PFSK-1 (cell line): ENCODE measurements around the gene PADI1.

Source experiments
- FOXP2 ChIP-seq: optimal IDR thresholded peaks from 2 replicates; pipeline ENCODE3; 2011; ENCODE audit warnings: borderline replicate concordance, control low read depth, inconsistent platforms; ENCODE audit not compliant: insufficient read depth; ENCODE audit errors: extremely low read length, extremely low read depth
- POLR2AphosphoS5 ChIP-seq: IDR thresholded peaks from 2 replicates; pipeline ENCODE4 v1.6.1; 2012; ENCODE audit warnings: low read depth, mild to moderate bottlenecking, control low read depth, low read length, moderate library complexity
- REST ChIP-seq, 2 experiments: IDR thresholded peaks; 2 replicates each; pipeline versions ENCODE4 v1.6.1 to v1.8.0; 2011 to 2012; ENCODE audit warnings: low read depth in 2 of 2, low read length in 2 of 2, control low read depth in 1 of 2, inconsistent platforms in 1 of 2, mild to moderate bottlenecking in 1 of 2, moderate library complexity in 1 of 2; ENCODE audit not compliant: insufficient read depth in 1 of 2
- SIN3A ChIP-seq: IDR thresholded peaks from 2 replicates; pipeline ENCODE4 v1.6.1; 2012; ENCODE audit warnings: mild to moderate bottlenecking, low read length, moderate library complexity, borderline replicate concordance; ENCODE audit not compliant: insufficient read depth
- TAF1 ChIP-seq: IDR thresholded peaks from 2 replicates; pipeline ENCODE4 v1.6.1; 2012; ENCODE audit warnings: low read length, control low read depth, borderline replicate concordance; ENCODE audit not compliant: insufficient read depth

PADI1 gene

DNA sequence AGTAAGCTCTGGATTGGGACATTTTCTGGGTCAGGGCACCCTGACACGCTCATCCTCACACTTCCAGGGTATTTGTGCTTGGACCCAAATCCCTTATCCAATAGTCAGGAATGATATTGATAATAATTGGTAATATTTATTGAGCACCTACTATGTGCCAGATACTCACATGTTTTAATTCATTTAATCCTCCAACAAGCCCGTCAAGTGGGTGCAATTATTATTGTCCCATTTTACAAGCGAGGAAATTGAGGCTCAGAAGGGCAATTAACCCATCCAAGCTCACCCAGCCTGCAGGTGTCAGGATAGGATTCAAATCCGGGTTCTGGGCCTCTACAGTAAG lies 32.6 kb downstream of the PADI1 start:
- no peak for TF ChIP-seq REST (IDR thresholded peaks at IDR 0.05; ENCODE audit: insufficient read depth in 1 of 2, low read depth in 2 of 2, low read length in 2 of 2)
- TF ChIP-seq TAF1, result no peak
- TF ChIP-seq POLR2AphosphoS5, result no peak
- no peak for TF ChIP-seq FOXP2
- TF ChIP-seq SIN3A, result no peak

- TF ChIP-seq TAF1, result no peak
- no peak for TF ChIP-seq REST (IDR thresholded peaks at IDR 0.05; ENCODE audit: insufficient read depth in 1 of 2, low read depth in 2 of 2, low read length in 2 of 2)
- no peak for TF ChIP-seq FOXP2
- no peak for TF ChIP-seq POLR2AphosphoS5
- no peak for TF ChIP-seq SIN3A
Measured at GRCh38 chr1:17239420-17239819, 34.5 kb downstream of the PADI1 start.

- no peak for TF ChIP-seq SIN3A
- TF ChIP-seq FOXP2, result no peak
- TF ChIP-seq POLR2AphosphoS5, result no peak
- TF ChIP-seq REST (IDR thresholded peaks at IDR 0.05; ENCODE audit: insufficient read depth in 1 of 2, low read depth in 2 of 2, low read length in 2 of 2), result no peak
- no peak for TF ChIP-seq TAF1
Measured at GRCh38 chr1:17243274-17243673, 38.3 kb downstream of the PADI1 start.

GRCh38 chr1:17244821-17245740 lies 40.2 kb downstream of the PADI1 start:
- no peak for TF ChIP-seq SIN3A
- no peak for TF ChIP-seq REST (IDR thresholded peaks at IDR 0.05; ENCODE audit: insufficient read depth in 1 of 2, low read depth in 2 of 2, low read length in 2 of 2)
- no peak for TF ChIP-seq FOXP2

DNA sequence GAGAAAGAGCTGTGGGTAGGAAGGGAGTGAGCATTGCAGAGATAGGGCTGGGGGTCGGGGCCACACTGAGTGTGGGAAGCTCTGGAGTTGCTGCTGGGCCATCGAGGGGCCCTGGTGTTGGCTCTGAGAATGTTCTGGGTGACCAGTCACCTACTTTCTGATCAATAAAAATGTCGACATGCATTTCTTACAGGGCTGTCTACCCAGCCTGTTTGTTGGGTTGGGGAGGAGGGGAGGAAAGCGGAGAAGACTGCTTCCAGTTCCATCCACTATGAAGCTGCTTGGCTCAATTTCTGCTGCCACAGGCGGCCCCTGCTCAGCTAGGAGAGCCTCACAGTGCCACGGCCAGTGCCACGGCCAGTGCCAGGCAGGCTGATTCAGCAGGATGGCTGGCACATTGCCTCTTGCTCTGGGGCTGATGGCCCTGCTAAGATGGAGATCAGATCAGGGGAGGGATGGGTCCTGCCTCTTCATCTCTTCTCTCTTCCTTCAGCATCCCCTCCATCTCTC lies 40.9 kb downstream of the PADI1 start:
- TF ChIP-seq REST (IDR thresholded peaks at IDR 0.05; ENCODE audit: insufficient read depth in 1 of 2, low read depth in 2 of 2, low read length in 2 of 2), result no peak
- TF ChIP-seq TAF1, result no peak
- no peak for TF ChIP-seq SIN3A
- TF ChIP-seq FOXP2, result no peak
- TF ChIP-seq POLR2AphosphoS5, result no peak
